HG02884 (cell line): ENCODE data around the gene FOXP4.

ENCODE experiments used
- ATAC-seq: cut with Tn5 transposase; IDR thresholded peaks from one replicate; pipeline ENCODE4 v1.9.1; 2021; ENCODE audit warnings: mild to moderate bottlenecking, moderate library complexity; ENCODE audit not compliant: unreplicated experiment

FOXP4 gene

GRCh38 chr6:41641352-41641925, 95.3 kb downstream of the FOXP4 start:
- no peak for ATAC-seq

GRCh38 chr6:41642090-41642959, 96.1 kb downstream of the FOXP4 start:
- ATAC-seq = no peak

- no peak for ATAC-seq
These were observed 97.0 kb downstream of the FOXP4 start for GRCh38 chr6:41642960-41643898.

- no peak for ATAC-seq
These were observed 97.7 kb downstream of the FOXP4 start for GRCh38 chr6:41643899-41644269.

GRCh38 chr6:41644297-41644879, 98.2 kb downstream of the FOXP4 start:
- ATAC-seq = no peak

- no peak for ATAC-seq
These were observed 98.9 kb downstream of the FOXP4 start for GRCh38 chr6:41645007-41645618.

- no peak for ATAC-seq
These were observed 100.0 kb downstream of the FOXP4 start for GRCh38 chr6:41646026-41646795.

- ATAC-seq = no peak
These were observed 100.9 kb downstream of the FOXP4 start for GRCh38 chr6:41647061-41647511.

GRCh38 chr6:41648070-41648585, 101.9 kb downstream of the FOXP4 start:
- ATAC-seq = no peak

- no peak for ATAC-seq
These were observed 102.7 kb downstream of the FOXP4 start for GRCh38 chr6:41648921-41649320.

- no peak for ATAC-seq
These were observed 103.4 kb downstream of the FOXP4 start for GRCh38 chr6:41649596-41649995.

GRCh38 chr6:41650120-41650519, 103.9 kb downstream of the FOXP4 start:
- no peak for ATAC-seq

GRCh38 chr6:41651246-41651961, 105.2 kb downstream of the FOXP4 start:
- no peak for ATAC-seq
